Fibroblast of skin of right quadriceps (primary cell): ENCODE results near the gene MCF2L2.
"Not testable (repeated sequence)": the region's sequence is repeated elsewhere in the genome, so short reads cannot be mapped to it uniquely, and the experiment has no call there.

Experiments used
- DNase-seq: peaks from one replicate; pipeline ENCODE4 v3.0.0-alpha.2; 2013

MCF2L2 gene

DNA sequence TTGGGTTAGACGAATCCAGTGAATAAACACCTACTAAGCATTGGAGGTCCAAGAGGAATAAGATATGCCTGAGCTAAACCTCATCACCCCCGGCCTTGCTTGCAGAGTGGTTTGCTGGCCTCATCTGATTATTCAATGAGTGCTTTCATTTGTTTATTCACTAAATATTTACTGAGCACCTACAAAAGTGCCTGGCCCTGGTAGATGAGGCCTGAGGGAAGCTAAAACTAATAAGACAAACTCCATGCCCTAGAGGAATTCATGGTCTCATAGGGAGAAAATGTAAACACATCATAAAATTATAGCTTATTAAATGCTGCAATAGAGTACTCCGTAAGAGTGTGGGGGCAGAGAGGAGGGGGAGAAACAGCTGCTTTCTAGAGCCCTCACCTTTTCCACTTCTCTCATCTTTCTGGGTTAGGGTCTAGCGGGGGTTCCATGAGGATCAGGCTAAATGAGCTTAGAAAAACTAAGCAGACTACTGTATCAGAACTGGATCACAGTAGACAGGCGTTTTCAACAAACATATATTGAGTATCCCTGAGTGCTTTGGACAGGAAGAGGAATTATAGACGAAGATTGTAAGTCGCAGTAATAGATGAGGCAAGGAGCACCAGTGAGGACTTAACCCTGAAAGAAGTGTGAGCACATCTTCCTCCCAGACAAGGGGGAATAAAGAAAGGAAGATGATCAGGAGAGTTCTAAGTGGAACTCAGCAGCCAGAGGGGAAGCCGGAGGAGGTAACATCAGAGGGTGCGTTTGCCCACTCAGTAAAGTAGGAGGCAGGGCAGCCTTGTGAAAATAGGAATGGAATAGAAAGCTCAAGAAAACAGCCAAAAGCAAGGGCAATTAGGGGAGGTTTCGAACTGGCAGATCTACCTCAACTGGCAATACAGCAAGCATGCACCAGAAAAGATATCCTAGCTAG lies 234.4 kb downstream of the MCF2L2 start:
- DNase-seq = no peak

DNA sequence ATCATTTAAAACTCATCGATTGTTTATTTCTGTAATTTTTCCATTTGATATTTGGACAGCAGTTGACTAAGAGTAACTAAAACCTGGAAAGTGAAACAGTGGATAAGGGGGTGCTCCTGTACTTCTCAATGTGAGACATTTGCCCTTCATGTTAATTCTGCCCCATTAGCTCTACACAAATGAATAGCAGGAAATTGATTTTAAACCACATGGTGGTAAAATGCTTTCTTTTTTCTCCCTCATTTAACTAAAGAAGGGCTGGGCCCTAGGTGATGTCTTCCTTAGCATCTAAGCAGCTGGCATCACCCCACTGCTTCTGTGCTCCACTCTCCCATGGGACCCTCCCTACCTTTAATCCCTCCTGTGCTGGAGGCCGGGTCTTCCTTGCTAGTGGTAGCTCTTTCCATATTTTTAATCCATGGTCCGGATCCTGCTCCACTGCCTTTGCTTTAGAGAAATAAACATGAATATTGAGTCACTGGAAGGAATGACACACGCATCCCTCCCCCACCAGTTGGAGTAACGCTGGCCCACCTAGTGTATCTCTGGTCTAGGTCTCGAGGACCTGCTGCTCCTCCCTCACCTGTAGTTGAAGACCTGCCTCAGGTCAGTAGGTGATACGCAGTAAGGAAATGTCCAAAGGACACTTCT lies 235.6 kb downstream of the MCF2L2 start:
- no peak for DNase-seq

DNA sequence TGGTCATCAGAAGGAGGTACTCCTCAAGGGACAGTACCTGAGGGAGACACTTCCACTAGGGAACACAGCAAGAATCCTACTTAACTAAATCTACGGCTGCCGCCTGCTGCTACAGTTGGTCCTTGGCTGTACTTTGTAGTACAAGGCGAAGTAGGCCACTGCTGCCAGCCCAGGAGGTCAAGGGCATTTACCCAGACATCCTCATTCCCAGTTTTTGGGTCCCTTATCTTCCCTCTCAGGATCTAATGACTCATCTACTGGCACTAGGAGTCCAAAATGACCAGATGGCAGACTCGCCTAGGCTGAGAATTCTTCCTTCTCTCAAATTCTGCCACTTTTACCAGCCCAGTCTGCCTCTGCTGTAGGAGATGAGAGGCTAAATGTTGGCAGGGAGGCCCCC lies 238.8 kb downstream of the MCF2L2 start:
- no peak for DNase-seq

DNA sequence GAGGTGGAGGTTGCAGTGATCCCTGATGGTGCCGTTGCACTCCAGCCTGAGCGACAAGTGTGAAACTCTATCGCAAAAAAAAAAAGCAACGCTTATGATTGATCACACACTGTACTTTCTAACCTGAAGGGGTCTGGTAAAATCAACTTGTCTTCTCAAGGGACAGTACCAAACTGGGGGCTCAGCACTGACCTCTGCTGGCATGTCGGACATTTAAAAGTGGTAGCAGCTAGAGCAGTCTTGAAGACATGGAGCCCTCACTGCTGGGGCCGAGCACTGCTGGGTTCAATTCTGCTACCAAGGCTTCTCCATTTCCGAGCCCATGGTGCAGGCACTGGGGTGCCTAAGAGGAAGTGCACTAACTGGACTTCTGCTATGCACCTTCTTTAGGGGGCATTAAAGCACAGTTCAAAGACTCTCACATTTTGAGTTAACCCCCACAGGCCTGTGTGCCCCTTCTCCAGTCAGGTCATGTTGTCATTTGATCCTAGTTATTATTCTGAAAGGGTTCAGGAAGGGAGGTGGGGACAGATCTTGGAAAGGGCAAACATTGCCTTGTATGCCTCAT lies 239.4 kb downstream of the MCF2L2 start:
- DNase-seq = peak; percentile 8

DNA sequence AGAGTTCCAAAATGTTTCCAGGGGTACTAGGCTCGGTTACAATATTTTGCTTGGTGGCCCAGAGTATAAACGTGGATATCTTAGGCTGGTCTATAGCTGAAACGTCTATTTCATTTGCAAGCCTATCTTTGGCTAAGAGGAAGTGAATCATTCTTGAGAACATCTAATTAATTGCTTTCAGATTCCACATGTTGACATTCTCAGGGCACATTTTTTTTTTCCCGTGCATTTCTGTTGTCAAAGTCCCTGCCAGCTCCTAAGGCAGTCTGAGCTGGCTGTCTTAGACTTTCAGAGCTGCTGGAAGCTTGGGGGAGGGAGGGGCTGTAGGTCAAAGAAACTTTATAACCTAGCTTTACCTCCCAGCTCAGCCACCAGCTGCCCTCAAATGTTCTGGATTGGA lies 242.7 kb downstream of the MCF2L2 start:
- DNase-seq = peak; percentile 88

DNA sequence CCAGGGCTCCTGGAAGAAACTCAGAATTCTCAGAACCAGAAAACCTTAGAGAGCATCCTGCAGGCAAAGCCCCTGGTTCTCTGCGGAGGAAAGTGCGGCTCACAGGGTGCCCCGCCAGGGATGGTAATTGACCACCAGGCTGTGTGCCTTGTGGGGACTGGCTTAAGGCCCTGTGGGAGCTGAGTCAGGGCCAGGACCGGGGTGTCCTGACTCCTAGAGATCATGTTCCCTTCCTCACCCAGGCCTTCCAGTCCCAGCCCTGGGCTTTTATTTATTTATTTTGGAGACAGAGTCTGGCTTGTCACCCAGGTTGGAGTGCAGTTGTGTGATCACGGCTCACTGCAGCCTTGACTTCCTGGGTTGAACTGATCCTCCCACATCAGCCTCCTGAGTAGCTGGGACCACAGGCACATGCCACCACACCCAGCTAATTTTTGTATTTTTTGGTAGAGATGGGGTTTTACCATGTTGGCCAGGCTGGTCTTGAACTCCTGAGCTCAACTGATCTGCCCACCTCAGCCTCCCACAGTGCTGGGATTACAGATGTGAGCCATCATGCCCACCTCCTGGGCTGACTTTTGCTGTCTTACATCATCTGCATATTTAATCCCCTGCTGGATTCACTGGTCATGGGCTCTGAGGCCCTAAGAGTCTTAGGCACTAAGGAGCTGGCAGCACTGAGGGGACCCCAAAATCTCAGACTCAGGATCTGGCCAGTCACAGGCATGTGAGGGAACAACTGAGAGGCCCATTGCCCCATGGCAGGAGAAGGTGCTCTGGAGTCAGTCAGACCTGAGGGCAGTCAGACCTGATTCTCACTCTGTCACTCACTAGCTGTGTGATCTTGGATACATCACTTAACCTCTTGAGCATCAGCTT lies 245.4 kb downstream of the MCF2L2 start:
- DNase-seq = no peak

DNA sequence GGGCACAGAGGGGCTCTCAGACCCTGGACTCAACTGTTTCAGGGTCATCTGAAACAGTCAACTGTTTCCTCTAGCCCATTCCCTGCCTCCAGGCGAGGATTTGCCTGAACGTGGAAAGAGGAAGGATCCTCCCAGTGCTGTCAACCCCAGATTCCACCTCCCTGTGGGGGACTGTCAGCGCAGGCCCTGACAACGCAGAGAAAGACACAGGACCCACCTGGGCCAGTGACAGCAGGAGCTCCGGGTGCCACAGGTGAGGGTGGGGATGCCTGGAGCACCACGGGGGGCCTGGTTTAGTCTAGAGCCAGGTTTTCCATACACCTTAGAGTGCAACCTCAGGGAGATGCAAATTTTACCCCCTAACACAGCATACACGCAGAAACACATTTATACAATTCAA lies 246.3 kb downstream of the MCF2L2 start:
- no peak for DNase-seq

DNA sequence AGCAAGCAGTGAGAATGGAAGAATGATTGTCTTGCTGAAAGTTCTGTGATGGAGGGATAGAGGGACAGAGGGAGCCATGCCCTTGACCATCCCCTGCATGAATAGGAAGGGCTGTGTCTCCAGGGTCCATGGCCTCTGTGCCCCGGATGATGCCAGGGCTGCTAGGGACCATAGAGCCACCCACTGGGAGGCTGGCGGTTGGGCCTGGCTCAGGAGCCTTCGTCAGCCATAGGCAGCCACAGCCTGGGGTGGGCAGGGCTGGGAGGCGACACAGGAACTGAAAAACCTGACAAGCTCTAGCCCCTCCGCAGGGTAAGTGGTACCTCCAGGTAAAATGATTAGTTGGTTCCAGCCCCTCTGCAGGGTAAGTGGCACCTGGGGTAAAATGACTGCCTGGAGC lies 246.8 kb downstream of the MCF2L2 start:
- no peak for DNase-seq

DNA sequence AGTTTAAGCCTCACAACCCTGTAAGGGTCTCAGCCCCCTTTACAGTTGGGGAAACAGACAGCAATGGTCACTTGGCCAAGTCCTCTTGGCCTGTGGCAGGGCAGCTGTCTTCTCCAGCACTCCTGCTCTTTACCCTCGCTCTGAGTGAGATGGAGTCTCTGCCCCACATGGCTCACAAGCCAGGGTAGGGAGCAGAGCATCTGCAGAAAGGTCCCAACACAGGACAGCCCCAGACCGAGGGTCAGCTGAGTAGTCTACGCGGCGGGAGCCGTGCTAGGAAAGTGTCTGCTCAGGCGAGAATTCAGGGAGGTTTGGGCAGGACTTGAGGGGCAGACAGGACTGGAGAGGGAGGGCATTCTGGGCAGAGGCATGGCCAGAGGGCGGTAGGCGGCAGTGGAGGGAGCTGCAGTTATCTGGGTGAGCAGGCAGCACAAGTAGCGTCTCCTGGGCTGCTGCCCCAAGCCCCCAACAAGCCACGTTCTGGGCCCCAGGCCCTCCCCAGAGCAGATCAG lies 247.6 kb downstream of the MCF2L2 start:
- no peak for DNase-seq

DNA sequence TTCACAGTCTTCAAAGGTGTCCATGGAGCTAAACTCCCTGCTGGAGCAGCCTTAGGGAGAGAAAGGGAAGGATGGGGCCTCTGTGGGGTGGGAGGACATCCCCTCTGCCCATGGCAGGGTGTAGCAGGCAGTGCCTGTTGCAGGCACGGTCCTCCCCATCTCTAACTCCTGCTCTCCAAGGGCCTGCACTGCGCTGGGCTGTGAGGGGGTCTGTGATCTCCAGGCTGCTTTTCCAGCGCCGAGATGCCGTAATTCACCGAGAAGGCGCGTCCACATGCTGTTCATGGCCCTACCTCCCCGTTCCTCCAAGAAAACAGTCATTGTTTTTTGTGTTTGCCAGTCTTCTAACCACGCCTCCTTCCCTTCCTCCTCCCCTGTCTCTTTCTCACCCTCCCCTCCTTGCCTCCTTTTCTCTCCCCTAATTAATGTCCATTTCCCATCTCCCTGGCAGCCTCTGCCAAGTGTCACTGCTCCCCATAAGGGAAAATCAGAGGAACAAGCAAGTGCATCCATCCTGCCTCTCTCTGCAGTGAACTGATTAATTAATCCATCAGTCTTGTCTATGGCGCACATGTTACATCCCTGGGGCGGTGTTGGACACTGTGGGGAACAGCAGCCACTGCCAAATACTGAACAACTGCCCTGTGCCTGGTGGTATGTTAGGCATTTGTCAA lies 248.2 kb downstream of the MCF2L2 start:
- no peak for DNase-seq

DNA sequence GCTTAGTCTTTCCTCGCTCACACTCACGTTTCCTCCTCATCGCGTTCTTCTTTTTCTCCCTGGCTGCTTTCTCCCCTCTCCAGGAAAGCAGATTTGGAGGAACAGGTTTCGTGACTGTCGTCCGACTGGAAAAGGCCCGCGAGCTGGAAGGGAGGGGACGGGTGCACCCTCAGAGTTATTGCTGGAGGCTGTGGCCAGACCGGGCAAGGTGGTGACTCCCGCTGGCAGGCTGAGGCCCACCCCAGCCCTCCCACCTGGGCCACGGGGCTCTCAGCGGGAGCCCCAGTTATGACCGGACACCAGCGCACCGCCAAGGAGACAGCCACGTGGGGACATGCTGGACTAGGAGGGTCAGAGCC lies 248.9 kb downstream of the MCF2L2 start:
- DNase-seq = not testable (repeated sequence)

DNA sequence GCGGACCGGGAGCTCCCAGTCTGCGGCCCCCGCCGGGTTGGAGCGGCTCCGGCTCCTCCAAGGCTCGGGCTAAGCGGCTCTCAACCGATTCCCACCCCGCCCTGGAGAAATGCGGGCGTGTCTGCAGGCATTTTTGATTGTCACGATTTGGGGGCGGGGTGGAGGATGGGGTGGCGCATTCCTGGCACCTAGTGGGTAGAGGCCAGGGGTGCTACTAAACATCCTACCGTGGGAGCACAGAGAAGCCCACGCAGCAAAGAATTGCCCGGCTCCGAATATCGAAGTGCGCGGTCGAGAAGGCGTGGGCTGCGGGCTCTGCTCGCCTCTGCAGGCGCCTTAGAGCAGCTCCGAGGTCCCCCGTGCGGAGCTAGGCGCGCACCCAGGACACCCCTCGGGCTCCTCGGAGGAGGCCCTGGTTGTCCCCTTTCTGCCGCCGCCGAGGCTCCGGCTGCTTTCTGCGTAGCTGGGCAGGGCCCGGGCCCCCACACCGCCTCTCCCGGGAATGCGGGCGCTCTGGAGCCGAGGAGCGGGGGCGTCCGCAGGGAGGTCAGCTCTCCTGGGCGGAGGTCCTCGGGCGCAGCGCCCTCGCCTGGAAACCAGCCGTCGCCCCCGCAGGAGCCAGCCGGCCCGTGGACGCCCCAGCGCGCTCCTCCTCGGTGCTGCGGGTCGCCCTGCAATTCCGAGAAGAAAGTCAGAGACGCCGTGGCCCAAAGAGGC lies 249.4 kb downstream of the MCF2L2 start:
- DNase-seq = peak; percentile 20

DNA sequence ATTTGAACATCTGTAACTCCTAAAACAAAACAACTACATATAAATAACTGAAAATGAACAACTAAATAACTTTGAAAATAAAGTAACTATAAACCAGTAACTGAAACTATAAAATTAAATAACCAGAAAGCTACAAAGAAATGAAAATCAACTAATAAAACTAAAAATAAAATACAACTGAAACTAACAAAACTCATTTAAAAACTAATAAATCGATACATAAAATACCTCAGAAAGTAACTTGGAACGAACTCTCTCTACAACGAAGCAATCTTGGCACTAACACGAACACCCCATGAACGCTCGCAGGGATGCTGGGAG lies 249.9 kb downstream of the MCF2L2 start:
- DNase-seq = no peak

DNA sequence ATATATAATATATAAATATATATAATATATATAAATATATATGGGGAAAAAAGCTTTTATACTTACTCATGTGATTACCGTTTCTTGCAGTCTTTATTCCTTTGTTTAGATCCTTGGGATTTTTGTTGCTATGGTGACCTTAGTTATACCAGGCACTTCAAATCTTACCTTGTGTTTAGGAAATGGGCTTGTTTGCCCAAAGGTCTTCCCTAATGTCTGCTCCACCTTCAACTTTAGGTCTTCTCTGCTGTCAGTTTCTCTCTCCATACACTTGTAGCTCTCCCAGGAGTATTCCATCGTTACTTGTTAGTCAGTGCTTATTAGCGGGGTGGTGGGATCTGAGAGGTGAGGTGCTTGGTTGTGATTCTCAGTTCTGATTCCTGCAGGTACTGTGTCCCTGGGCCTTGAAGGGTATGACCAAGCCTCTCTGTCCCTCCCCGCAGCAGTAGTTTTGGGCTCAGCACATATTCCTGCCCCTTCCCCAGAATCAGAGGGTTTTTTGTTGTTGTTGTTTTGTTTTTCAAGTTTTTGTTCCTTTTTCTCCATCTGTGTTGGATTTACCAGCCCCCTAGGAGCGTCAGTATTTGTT lies 256.3 kb downstream of the MCF2L2 start:
- no peak for DNase-seq

DNA sequence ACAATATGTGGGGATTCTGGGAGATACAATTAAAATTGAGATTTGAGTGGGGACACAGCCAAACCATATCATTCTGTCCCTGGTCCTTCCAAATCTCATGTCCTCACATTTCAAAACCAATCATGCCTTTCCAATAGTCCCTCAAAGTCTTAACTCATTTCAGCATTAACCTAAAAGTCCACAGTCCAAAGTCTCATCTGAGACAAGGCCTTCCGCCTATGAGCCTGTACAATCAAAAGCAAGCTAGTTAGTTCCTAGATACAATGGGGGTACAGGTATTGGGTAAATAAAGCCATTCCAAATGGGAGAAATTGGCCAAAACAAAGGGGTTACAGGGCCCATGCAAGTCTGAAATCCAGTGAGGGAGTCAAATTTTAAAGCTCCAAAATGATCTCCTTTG lies 260.4 kb downstream of the MCF2L2 start:
- DNase-seq = not testable (repeated sequence)

DNA sequence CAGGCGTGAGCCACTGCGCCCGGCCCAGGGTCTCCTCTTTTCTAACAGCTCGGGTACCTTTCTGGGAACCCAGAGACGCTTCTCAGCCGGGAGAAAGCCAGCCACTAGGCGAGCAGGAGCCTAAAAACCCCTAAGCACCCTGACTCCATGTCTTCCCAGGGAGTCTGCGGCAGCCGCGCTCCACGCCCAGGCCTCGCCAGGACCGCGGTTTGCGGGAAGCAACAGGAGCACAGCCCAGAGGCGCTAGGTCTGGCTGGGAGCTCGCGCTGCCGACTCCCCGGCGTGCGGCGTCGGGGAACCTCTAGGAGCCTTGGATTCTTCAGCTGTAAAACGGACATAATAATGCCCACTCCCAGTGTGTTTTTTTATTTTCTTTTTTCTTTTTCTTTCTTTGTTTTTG lies 264.9 kb downstream of the MCF2L2 start:
- DNase-seq = no peak

DNA sequence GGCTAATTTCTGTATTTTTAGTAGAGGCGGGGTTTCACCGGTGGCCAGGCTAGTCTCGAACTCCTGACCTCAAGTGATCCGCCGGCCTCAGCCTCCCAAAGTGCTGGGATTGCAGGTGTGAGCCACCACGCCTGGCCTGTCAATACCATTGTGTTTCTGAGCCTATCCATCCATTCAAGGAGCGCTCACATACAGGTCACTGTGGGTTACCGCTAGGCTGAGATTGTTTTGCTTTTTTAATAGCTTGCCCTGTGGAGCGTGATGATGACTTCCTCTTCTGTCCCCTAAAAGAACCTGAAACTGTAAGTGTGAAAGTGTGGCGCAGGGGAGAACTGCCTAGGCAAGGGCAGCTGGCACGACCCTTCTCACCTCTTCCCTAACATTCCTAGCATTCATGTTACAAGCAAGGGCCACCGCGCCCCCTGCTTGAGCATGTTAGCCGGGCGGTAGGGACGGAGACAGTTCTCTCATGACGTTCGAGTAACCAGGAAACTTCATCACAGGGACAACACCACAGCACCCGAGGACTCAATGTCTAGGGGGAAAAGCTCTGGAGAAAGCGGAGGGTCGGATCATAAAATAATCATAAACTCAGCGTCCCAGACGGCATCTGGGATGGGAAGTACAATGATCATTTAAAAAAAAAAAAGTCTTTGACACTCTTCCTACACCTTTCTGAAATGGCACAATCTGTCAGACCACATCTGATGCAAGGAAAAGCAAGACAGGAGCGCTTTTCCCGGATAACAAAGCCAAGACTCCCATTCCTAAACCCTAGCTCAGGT lies 266.7 kb downstream of the MCF2L2 start:
- no peak for DNase-seq

DNA sequence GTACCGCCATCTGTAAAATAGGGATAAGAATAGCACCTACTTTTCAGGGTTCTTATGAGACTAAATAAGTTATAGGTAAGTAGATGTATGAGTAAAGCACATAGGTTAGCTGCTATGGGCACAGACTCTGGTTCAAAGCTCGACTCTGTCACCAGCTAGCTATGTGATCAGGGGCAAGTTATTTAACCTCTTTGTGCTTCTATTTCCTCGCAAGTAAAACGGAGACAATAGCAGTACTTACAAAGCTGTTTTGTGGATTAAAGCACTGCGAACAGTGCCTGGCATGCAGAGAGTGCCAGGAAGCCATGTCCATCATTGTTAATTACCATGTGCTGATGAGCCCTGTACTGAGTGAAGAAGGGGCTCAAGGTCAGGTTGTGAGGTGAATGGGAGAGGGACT lies 267.8 kb downstream of the MCF2L2 start:
- no peak for DNase-seq

DNA sequence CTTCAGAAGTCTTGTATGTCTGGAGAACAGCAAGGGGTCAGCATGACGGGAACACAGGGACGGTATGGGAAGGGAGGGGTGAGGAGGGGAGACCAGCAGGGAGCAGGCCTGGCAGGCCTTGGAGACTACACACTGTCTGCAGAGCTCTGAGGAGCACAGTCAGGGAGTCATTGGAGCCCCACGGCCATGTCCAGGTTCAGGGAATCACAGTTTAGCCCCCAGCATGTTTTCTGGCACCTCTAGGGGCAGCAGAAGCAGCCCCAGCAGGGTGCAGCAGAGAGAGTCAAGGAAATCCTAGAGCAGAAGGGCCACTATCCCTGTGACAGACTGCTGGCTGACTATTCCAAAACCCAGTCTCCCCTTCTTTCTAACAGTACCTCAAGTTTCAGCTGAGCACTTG lies 269.1 kb downstream of the MCF2L2 start:
- DNase-seq = no peak

DNA sequence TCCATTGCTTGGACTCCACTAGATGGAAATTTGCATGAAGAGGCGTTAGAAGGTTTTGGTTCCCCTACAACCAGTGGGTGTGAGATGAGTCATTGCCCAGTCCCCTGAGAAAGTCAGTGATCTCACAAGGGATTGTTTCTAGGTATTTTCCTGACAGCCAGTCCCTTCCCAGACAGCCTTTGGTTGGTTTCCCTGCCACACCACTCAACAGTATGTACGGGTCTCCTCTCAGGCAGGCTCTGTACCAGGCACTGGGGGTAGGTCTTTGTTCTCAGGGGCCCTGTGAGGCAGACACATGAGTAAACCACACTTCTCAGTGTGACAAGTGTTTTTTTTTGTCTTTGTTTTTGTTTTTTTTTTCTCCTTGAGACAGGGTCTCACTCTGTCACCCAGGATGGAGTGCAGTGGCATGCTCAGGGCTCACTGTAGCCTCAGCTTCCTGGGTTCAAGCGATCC lies 269.8 kb downstream of the MCF2L2 start:
- peak; percentile 17 for DNase-seq
